ENCODE measurements around the gene PCNP.

GRCh38 chr3:101611023-101611422 is 37.0 kb downstream of the PCNP start:
- TF ChIP-seq CTCF (IDR thresholded peaks at IDR 0.05 in 4 of 5, conservative IDR thresholded peaks at IDR 0.05 in 1 of 5): no peak
- TF ChIP-seq POLR2A (IDR thresholded peaks at IDR 0.05): no peak
